Measurements from ENCODE around the gene CCP110.

CCP110 gene

GRCh38 chr16:19589106-19589505, 65.4 kb downstream of the CCP110 start:
- in situ Hi-C loops (cut with MboI; ENCODE audit: low sequenced_read_pairs), result no loop called here

GRCh38 chr16:19589771-19590302, 66.1 kb downstream of the CCP110 start:
- in situ Hi-C loops (cut with MboI; ENCODE audit: low sequenced_read_pairs), result no loop called here

- in situ Hi-C loops (cut with MboI; ENCODE audit: low sequenced_read_pairs), result no loop called here
Observed at GRCh38 chr16:19595043-19595767, 71.5 kb downstream of the CCP110 start.

GRCh38 chr16:19598805-19599510, 75.2 kb downstream of the CCP110 start:
- in situ Hi-C loops (cut with MboI; ENCODE audit: low sequenced_read_pairs), result no loop called here

- in situ Hi-C loops (cut with MboI; ENCODE audit: low sequenced_read_pairs), result loop anchor here (10.0 kb wide), 1 partner anchor 285 kb away; the partner anchor contains the start of gene GPRC5B
Observed at GRCh38 chr16:19599968-19600716, 76.4 kb downstream of the CCP110 start.

- in situ Hi-C loops (cut with MboI; ENCODE audit: low sequenced_read_pairs), result loop anchor here (10.0 kb wide), 1 partner anchor 283 kb away; the partner anchor contains the start of gene GPRC5B
Observed at GRCh38 chr16:19601083-19601976, 77.6 kb downstream of the CCP110 start.
